KOPT-K1 (cell line): ENCODE data around the gene WFDC1.
"Not testable (repeated sequence)": the region's sequence is repeated elsewhere in the genome, so short reads cannot be mapped to it uniquely, and the experiment has no call there.

Source experiments
- H3K27ac ChIP-seq: fragments of 200-600 bp; sonication (generic); 2 replicates; pipeline ENCODE4 v1.5.1; 2016; ENCODE audit warnings: antibody characterized with exemption, mild to moderate bottlenecking, low read depth, low read length; ENCODE audit not compliant: poor library complexity, severe bottlenecking
- H3K36me3 ChIP-seq: fragments of 200-600 bp; sonication (generic); 2 replicates; pipeline ENCODE4 v1.5.1; 2017; ENCODE audit warnings: antibody characterized with exemption, mild to moderate bottlenecking, low read length, moderate library complexity; ENCODE audit not compliant: insufficient read depth
- H3K9me3 ChIP-seq: fragments of 200-600 bp; sonication (generic); 2 replicates; pipeline ENCODE4 v1.5.1; 2017; ENCODE audit warnings: antibody characterized with exemption, low read length, mild to moderate bottlenecking; ENCODE audit not compliant: insufficient read depth, poor library complexity, severe bottlenecking

Gene WFDC1

GRCh38 chr16:84324434-84325262, 30.0 kb downstream of the WFDC1 start:
- Histone ChIP-seq H3K9me3 (no peaks in the 10 kb centered on the region), H3K27ac (no peak overlapping the region), H3K36me3 (no peaks in the 10 kb centered on the region)

- no peaks in the 10 kb centered on the region for H3K9me3 ChIP-seq
- no peak overlapping the region for H3K27ac ChIP-seq
- H3K36me3 ChIP-seq = no peaks in the 10 kb centered on the region
Observed at GRCh38 chr16:84326545-84326944, 31.9 kb downstream of the WFDC1 start.

GRCh38 chr16:84327926-84328505, 33.3 kb downstream of the WFDC1 start:
- Histone ChIP-seq H3K36me3 (no peaks in the 10 kb centered on the region), H3K9me3 (no peaks in the 10 kb centered on the region), H3K27ac (no peak overlapping the region)

GRCh38 chr16:84329016-84329415, 34.3 kb downstream of the WFDC1 start:
- Histone ChIP-seq H3K9me3 (no peaks in the 10 kb centered on the region), H3K27ac (no peak overlapping the region), H3K36me3 (no peaks in the 10 kb centered on the region)

GRCh38 chr16:84329843-84330684, 35.4 kb downstream of the WFDC1 start:
- Histone ChIP-seq H3K27ac (no peak overlapping the region), H3K9me3 (peaks cover 4% of the 10 kb centered on the region)

GRCh38 chr16:84330685-84331050, 36.0 kb downstream of the WFDC1 start:
- Histone ChIP-seq H3K27ac (no peak overlapping the region), H3K36me3 (no peaks in the 10 kb centered on the region), H3K9me3 (peaks cover 10% of the 10 kb centered on the region)

More at GRCh38 chr16:84329843-84330684, 35.4 kb downstream of the WFDC1 start:
- no peaks in the 10 kb centered on the region for H3K36me3 ChIP-seq

- Histone ChIP-seq H3K36me3 (no peaks in the 10 kb centered on the region), H3K9me3 (peaks cover 17% of the 10 kb centered on the region), H3K27ac (no peak overlapping the region)
Observed at GRCh38 chr16:84331998-84332780, 37.5 kb downstream of the WFDC1 start.

- Histone ChIP-seq H3K27ac (no peak overlapping the region), H3K36me3 (no peaks in the 10 kb centered on the region), H3K9me3 (peaks cover 24% of the 10 kb centered on the region)
Observed at GRCh38 chr16:84332975-84333684, 38.5 kb downstream of the WFDC1 start.

- H3K27ac ChIP-seq = no peak overlapping the region
- H3K9me3 ChIP-seq = peaks cover 24% of the 10 kb centered on the region
- no peaks in the 10 kb centered on the region for H3K36me3 ChIP-seq
Observed at GRCh38 chr16:84334058-84334457, 39.4 kb downstream of the WFDC1 start.

GRCh38 chr16:84334482-84334881, 39.8 kb downstream of the WFDC1 start:
- Histone ChIP-seq H3K27ac (no peak overlapping the region), H3K9me3 (peaks cover 24% of the 10 kb centered on the region), H3K36me3 (no peaks in the 10 kb centered on the region)

GRCh38 chr16:84337236-84337635, 42.6 kb downstream of the WFDC1 start:
- H3K9me3 ChIP-seq = peaks cover 24% of the 10 kb centered on the region
- not testable (repeated sequence) for H3K36me3 ChIP-seq, H3K27ac ChIP-seq

GRCh38 chr16:84339311-84339710, 44.6 kb downstream of the WFDC1 start:
- peaks cover 24% of the 10 kb centered on the region for H3K9me3 ChIP-seq

GRCh38 chr16:84339766-84340165, 45.1 kb downstream of the WFDC1 start:
- Histone ChIP-seq H3K36me3 (no peaks in the 10 kb centered on the region), H3K27ac (no peak overlapping the region), H3K9me3 (peaks cover 23% of the 10 kb centered on the region)

More at GRCh38 chr16:84339311-84339710, 44.6 kb downstream of the WFDC1 start:
- Histone ChIP-seq H3K36me3 (no peaks in the 10 kb centered on the region), H3K27ac (no peak overlapping the region)
